ENCODE results near the gene MOK. TPM values are rescaled to one million over a fixed set of nuclear protein-coding genes. Genes with fewer than 3 reads are reported as not detected.
A peak's percentile ranks its signal among the peaks of the same experiment; 100 is the strongest.

The MOK gene
- total RNA-seq, 1 donor from 2014 or later = 26.5 TPM

GRCh38 chr14:102229071-102229738 is 75.8 kb downstream of the MOK start:
- no peak for DNase-seq (ENCODE audit: low spot score in 2 of 2)
- FAIRE-seq = no peak

- no peak for DNase-seq (ENCODE audit: low spot score in 2 of 2)
- FAIRE-seq = no peak
Measured at GRCh38 chr14:102227184-102227964, 77.6 kb downstream of the MOK start.

GRCh38 chr14:102226356-102227125 is 78.4 kb downstream of the MOK start:
- DNase-seq (ENCODE audit: low spot score in 2 of 2) = no peak
- FAIRE-seq = no peak

GRCh38 chr14:102225936-102226335 is 79.0 kb downstream of the MOK start:
- no peak for FAIRE-seq
- no peak for DNase-seq (ENCODE audit: low spot score in 2 of 2)

GRCh38 chr14:102225386-102225785 is 79.6 kb downstream of the MOK start:
- no peak for DNase-seq (ENCODE audit: low spot score in 2 of 2)
- no peak for FAIRE-seq

GRCh38 chr14:102223682-102224081 is 81.3 kb downstream of the MOK start:
- FAIRE-seq (no peak), DNase-seq (ENCODE audit: low spot score in 2 of 2) (no peak)

- DNase-seq (ENCODE audit: low spot score in 2 of 2) = no peak
- no peak for FAIRE-seq
Measured at GRCh38 chr14:102222751-102223150, 82.2 kb downstream of the MOK start.

- DNase-seq (ENCODE audit: low spot score in 2 of 2) (no peak), FAIRE-seq (no peak)
Measured at GRCh38 chr14:102222009-102222575, 82.9 kb downstream of the MOK start.

- no peak for FAIRE-seq
- no peak for DNase-seq (ENCODE audit: low spot score in 2 of 2)
Measured at GRCh38 chr14:102221026-102221425, 83.9 kb downstream of the MOK start.

GRCh38 chr14:102220031-102220430 is 84.9 kb downstream of the MOK start:
- FAIRE-seq = no peak
- DNase-seq (ENCODE audit: low spot score in 2 of 2) = no peak

- no peak for FAIRE-seq
- no peak for DNase-seq (ENCODE audit: low spot score in 2 of 2)
Measured at GRCh38 chr14:102219316-102219715, 85.6 kb downstream of the MOK start.

GRCh38 chr14:102218688-102219087 is 86.3 kb downstream of the MOK start:
- peak in 1 of 2 donors; percentile 55 for DNase-seq (ENCODE audit: low spot score in 2 of 2)
- FAIRE-seq = no peak

- no peak for DNase-seq (ENCODE audit: low spot score in 2 of 2)
- no peak for FAIRE-seq
Measured at GRCh38 chr14:102217987-102218421, 87.0 kb downstream of the MOK start.

GRCh38 chr14:102217399-102217798 is 87.6 kb downstream of the MOK start:
- DNase-seq (ENCODE audit: low spot score in 2 of 2) (no peak), FAIRE-seq (no peak)

- FAIRE-seq (no peak), DNase-seq (ENCODE audit: low spot score in 2 of 2) (peak in 1 of 2 donors; percentile 46)
Measured at GRCh38 chr14:102215576-102216250, 89.3 kb downstream of the MOK start.

- peak; percentile 43 to 59 for DNase-seq (ENCODE audit: low spot score in 2 of 2)
- no peak for FAIRE-seq
Measured at GRCh38 chr14:102215071-102215470, 89.9 kb downstream of the MOK start.

- DNase-seq (ENCODE audit: low spot score in 2 of 2) (no peak), FAIRE-seq (no peak)
Measured at GRCh38 chr14:102213984-102214658, 90.8 kb downstream of the MOK start.

GRCh38 chr14:102213470-102213869 is 91.5 kb downstream of the MOK start:
- FAIRE-seq (no peak), DNase-seq (ENCODE audit: low spot score in 2 of 2) (no peak)

GRCh38 chr14:102212845-102213244 is 92.1 kb downstream of the MOK start:
- no peak for FAIRE-seq
- DNase-seq (ENCODE audit: low spot score in 2 of 2) = no peak

- FAIRE-seq (no peak), DNase-seq (ENCODE audit: low spot score in 2 of 2) (no peak)
Measured at GRCh38 chr14:102212356-102212755, 92.6 kb downstream of the MOK start.

Data from frontal cortex (tissue), 4 donors.